HuH-7 (cell line): ENCODE data around the gene MKRN2.
"Not testable (repeated sequence)": the region's sequence is repeated elsewhere in the genome, so short reads cannot be mapped to it uniquely, and the experiment has no call there.

ENCODE experiments used
- DNase-seq: peaks from one replicate; pipeline ENCODE4 v3.0.0; 2011; ENCODE audit warnings: low spot score

MKRN2 gene

DNA sequence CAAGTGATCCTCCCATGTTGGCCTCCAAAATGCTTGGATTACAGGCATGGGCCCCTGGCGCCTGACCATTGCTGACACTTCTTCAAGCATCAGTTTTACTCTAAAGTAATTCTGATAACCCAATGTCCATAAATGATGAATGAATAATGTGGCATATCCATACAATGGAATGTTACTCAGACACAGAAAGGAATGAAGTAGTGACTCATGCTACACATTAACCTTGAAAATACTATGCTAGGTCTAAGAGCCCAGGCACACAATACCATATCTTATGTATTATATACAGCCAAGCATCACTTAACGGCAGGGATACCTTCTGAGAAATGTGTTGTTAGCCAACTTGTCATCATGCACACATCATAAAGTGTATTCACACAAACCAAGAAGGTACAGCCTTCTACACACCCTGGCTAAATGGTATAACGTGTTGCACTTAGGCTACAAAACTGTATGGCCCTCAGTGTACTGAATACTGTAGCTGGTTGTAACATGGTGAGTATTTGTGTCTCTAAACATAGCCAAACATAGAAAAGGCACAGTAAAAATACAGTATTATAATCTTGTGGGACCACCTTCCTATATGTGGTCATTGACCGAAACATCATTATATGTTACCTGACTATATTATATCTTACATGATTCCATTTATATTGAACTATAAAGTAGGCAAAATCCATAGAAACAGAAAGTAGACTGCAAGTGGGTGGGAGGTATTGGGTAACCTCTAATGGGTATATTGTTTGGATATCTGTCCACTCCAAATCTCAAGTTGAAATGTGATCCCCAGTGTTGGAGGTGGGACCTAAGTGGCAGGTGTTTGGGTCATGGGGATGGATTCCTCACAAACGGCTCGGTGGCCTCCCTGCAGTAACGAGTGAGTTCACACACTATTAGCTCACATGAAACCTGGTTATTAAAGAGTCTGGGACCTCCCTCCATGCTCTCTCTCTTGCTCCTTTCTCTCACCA lies 31.4 kb downstream of the MKRN2 start:
- DNase-seq = no peak

DNA sequence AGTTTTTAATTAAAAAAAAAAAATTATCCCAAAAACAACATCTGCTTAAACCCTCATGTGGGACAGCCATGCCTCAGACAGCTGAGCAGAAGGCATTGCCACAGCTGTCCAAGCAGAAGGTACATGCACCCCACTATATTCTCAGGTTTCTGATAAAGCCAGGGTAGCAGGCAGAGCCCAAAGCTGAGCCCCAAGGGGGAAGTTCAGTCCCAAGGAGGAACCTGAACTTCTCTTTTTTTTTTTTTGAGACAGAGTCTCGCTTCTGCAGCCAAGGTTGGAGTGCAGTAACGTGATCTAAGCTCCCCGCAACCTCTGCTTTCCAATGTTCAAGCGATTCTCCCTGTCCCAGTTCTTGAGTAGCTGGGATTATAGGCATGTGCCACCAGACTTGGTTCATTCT lies 33.2 kb downstream of the MKRN2 start:
- DNase-seq = no peak

DNA sequence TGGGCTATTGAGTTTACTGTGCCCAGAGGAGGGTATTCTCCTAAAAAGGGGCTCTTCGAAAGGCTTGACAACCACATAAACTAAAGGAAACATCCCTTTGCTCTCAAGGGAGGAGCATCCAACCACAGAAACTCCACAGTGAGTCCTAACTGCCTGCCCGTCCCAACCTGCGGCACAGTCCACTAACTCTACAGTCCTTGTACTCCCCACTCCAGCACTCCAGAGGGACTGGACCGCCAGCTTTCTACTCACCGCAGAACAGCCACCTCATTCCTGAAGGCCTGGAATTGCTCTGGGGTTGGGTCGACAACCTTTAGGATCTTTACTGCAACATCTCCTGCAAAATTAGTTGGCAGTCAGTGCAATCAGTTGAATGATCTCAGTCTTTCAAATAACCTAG lies 34.6 kb downstream of the MKRN2 start:
- no peak for DNase-seq

DNA sequence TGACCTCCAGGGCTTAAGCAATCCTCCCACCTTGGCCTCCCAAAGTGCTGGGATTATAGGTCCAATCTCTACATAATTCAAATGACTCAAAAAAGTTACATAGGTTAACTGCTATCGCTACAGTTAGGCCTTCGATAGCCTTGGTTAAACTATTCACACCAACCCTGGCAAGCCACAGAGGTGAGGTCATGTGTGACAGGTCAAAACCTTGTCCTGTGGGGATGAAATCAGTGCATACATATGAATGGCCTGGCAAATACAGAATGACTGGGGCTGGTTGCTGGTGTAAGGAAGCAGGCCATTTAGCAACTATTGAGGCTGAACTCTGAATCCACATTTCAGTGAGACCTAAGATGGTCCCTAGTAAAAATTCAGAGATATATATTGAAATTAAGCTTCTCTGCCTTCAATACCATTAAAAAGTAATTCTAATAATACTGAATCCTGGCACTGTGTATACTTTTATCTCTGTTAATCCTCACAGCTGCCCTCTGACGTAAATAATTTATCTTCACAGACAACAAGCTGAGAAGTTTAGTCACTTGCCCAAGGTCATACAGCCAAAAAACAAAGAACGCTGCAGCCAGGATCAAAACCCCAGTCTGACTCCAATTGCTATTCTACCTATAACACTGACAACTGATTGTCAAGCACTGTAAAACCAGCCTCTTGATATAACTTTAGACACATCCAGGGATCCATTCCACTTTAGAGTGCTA lies 35.3 kb downstream of the MKRN2 start:
- DNase-seq = no peak

DNA sequence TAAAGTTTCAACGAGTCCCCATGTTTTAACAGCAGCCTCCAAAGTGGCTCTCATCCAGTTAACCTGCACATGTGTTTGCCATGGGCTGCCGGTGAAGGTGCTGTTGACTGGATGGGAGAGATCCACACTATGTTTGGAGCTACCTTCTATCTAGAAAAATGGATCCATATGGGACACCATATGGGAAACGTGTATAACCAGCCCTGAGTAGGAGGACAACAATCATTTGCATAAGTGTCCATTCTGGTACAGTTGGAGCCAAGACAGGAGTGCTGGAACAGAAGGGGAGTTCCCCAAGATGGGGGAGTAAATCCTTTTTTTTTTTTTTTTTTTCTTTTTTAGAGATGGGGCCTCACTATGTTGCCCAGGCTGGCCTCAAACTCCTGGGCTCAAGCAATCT lies 36.6 kb downstream of the MKRN2 start:
- DNase-seq = no peak

DNA sequence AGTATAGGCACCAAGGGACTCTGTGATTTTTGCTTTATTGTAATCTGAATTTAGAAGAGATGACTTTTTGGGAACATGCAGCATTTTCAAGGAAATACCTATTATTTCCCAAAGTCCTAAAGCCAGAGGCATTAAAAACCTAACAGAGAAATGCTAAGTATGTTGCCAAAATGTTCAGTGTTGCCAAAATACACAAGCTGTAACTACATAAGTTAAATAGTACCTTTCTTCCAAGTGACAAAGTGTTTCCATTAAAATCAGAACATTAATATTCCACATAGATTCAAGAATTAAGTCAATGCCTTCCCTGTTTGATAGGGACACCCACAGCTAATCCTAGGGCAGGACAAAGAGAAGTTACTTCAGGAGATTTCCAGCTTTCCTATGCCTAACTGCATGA lies 42.0 kb downstream of the MKRN2 start:
- no peak for DNase-seq

DNA sequence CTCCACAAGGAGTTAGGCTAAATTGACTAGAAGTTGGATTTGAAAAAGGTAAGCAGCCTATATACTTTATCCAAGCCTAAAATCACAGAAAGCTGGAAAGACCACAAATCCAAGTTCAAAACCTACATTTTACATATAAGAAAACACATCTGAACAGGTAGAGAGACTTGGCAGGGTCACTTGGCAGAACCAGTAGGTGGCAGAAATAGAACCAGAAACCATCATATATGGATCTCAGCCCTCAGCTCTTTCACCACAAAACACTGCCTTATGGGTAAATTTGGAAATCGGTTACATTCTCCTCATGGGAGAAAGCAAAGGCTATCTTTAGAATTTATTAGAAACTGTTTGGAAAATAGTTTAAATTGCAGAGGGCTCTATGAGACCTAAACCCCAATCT lies 44.2 kb downstream of the MKRN2 start:
- DNase-seq = peak; percentile 37

DNA sequence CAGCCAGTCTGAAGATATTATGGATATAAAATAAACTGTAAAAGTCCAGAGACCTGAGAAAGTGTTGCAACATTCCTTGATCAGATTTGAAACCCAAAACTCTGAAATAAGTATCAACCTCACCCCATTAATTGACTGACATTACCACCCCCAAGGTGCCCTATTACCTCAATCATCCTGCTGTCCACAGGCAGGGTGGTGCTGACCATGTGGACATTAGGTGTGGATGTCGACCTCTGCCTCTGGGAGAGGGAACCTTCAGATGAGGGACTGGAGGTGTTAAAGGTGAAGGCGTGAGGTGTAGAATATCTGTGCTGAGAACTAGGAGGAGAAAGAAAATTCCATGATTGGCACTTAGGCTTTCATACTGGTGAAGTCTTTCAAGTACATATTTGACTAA lies 47.1 kb downstream of the MKRN2 start:
- DNase-seq = no peak

DNA sequence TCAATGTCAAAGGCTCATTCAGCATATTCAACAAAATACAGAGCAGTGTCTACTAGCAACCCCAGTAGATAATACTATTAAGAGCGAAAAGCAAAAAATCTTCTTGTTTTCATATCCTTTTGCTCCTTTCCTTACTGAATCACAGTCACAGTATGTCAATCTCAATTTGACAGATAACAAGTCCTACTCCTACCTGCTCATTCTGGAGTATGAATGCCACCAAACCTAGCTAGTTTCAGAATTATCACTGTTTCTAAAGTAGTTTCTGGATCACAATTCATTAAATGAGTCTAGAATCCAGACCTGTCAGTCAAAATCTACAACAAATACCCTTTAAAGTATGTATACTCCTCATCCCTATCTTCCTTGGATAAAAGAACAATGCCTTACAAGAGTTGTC lies 51.5 kb downstream of the MKRN2 start:
- DNase-seq = no peak

DNA sequence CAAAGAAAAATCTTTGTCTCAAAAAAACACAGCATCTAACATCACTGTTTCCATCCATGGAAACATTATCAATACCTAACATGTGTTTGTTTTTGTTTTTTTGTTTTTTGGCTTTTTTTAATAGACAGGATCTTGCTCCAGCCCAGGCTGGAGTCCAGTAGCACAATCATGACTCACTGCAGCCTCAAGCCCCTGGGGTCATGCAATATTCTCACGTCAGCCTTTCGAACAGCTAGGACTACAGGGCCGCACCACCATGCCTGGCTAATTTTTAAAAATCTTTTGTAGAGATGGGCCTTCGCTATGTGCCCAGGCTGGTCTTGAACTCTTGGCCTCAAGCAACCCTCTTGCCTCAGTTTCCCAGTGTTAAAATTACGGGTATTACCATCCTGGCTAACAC lies 54.2 kb downstream of the MKRN2 start:
- DNase-seq = no peak

DNA sequence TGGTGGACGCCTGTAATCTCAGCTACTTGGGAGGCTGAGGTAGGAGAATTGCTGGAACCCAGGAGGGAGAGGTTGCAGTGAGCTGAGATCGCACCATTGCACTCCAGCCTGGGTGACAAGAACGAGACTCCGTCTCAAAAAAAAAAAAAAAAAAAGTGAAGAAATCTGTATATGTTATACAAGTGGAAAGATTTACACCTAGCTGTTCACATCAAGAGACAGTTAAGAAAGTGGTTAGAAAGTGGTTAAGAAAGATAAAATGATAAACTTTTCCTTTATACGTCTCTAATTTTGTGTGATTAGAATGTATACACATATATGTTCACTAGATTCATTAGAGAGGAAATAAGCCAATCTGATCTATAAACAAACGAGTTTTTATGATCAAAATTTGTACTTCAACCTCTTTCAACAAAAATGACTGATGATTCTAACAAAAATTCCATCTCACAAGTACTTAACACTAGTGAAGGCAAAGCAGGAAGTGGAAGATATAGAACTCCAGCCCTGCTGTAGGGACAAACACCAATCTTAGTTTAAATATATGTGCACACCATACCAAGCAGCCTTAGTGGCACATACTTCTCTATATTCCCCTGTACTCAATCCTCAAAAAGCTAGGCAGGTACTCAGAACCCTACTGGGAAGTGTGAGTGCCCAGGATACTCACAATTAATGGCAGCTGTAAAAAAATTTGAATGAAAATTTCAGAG lies 55.8 kb downstream of the MKRN2 start:
- no peak for DNase-seq

DNA sequence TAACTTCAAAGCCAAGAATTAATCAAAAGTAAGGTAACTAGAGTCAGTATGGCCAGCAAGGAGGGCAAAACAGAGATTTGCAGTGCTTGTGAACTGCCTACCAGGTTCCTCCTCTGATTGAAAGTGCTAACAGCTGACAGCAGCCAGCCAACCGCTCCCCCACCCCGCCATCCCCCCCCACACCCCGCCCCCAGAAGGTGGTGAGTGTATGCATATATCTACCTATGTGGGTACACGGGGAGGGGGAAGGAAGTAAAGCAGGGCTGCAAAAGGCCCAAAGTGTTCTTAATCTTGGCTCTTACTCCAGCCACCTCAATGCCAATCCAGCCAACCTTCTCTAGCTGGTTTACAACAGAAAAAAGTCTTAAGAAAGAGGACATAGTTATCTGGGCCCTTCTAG lies 56.4 kb downstream of the MKRN2 start:
- DNase-seq = no peak

DNA sequence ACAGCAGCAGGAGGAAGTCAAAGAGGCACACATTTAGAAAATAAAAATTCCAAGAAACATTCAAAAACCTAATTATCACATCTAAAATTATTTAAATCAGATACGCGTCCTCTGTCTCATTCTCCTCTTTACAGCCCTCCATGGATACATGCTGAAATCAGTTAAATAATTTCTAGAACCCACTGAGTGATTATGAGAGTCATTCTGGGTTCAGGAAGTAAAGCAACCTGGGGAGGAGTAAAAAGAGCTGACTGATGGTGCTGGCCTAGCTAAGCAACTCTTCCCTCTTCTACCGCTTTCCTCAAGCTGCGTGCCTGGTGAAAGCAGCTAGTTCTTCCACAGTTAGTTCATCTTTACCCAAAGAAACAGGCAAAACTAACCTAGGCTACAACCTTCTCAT lies 58.4 kb downstream of the MKRN2 start:
- no peak for DNase-seq

DNA sequence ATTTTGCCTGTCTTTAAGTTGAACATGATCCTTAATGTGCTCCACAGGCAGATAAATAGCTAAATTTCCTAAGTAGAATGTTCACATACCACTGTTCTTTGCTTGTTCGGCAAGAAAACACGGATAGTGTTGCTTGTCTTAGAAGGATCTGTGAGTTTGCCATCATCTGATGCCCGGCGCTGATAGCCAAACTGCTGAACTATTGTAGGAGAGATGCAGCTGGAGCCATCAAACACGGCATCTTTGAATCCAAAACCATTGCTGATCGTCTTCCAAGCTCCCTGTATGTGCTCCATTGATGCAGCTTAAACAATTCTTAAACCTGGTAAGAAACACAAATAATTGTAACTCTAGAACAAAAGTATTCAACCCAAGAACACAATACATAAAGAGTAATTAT lies 61.5 kb downstream of the MKRN2 start:
- no peak for DNase-seq

DNA sequence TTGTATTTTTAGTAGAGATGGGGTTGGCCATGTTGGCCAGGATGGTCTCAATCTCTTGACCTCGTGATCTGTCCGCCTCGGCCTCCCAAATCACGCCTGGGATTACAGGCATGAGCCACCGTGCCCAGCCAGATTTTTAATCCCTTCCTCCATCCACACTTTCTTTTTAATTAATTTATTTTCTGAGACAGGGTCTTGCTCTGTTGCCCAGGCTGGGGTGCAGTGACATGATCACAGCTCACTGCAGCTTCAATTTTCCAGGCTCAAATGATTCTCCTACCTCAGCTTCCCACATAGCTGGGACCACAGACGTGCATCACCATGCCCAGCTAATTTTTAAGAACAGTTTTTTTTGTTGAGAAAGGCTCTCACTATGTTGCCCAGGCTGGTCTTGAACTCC lies 63.4 kb downstream of the MKRN2 start:
- no peak for DNase-seq

DNA sequence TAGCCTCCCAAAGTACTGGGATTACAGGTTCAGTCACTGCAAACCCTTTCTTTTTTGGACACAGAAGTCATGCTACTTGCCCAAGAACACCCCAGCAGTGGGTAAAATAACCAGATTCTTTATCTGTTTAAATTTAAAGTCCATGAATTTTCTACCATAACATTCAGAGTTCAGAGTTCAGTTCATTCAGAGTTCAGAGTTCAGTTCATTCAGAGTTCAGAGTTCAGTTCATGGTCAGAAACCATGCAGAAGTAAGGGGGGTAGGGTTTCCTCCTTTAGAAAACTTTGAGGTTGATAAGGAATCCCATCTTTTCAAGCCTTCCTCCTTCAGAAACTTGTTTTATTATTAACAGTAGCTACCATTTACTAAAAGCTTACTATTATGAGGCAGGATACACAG lies 63.8 kb downstream of the MKRN2 start:
- no peak for DNase-seq

DNA sequence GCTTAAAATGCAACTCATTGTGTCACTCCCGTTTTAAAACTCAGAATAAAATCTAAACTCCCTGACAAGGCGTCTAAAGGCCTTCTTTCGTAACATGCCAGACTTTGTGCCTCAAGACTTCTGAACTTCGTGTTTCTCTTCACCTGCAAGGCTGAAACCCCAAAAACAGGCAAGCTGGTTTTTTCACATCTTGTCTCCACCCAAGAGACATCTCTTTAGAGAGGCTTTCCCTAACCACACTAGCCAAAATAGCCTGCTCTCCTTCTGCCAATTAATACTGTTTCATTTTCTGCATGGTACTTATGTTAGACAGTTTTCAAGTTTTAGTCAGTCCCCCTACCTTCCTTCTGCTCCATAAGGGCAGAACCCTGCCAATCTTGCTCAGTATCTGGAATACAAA lies 65.4 kb downstream of the MKRN2 start:
- DNase-seq = no peak

DNA sequence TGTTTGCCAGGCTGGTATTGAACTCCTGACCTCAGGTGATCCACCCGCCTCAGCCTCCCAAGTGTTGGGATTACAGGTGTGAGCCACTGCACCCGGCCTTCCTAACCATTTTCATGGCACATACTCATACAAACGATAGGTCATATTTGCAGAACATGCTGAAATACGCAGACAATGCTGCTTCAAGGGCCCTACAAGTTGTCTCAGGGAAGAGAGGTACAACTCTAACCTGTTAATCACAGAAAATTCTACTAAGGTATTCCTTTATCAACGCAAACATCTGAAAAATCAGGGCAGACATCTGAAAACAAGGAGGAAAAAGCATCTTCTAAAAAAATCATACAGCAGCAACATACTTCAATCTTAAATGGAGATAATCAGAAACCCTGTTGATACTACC lies 67.2 kb downstream of the MKRN2 start:
- no peak for DNase-seq

DNA sequence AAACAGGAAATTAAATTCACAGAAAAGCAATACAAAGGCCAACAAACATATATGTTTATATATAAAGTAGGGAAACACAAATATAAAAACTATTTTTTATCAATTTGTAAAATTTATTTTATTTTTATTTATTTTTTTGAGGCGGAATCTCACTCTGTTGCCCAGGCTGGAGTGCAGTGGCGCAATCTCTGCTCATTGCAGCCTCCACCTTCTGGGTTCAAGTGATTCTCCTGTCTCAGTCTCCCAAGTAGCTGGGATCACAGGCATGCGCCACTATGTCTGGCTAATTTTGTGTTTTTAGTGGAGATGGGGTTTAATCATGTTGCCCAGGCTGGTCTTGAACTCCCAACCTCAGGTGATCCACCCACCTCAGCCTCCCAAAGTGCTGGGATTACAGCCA lies 68.1 kb downstream of the MKRN2 start:
- DNase-seq = not testable (repeated sequence)

DNA sequence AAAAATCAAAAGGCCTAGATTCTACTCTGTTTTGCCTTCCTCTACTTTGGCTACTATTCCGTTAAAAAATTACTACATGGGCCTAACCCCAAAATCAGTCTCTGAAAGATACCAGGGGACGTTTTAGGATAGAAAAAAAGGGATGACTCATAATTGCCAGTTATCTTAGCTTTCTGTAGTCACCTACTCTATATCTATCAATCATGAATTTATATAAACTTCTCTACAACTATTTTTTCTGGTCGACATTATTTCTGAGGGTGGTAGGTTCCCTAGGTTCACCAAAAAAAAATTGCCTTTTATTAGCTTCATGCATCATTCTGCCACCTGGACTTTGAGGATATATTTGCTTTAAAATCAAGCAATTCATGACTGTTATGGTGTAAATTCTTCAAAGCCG lies 70.5 kb downstream of the MKRN2 start:
- DNase-seq = no peak

DNA sequence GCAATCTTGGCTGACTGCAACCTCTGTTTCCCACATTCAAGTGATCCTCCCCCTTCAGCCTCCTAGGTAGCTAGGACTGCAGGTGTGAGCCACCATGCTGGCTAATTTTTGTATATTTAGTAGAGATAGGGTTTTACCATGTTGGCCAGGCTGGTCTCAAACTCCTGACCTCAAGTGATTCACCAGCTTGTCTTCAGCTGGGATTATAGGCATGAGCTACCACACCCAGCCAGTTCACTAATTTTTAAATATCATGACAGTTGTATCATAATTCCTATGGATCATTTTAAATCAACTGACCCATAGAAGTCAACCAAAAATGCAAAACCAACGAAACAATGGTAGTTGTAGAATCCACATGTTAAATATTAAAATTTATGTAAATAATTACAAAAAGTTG lies 71.9 kb downstream of the MKRN2 start:
- DNase-seq = no peak

DNA sequence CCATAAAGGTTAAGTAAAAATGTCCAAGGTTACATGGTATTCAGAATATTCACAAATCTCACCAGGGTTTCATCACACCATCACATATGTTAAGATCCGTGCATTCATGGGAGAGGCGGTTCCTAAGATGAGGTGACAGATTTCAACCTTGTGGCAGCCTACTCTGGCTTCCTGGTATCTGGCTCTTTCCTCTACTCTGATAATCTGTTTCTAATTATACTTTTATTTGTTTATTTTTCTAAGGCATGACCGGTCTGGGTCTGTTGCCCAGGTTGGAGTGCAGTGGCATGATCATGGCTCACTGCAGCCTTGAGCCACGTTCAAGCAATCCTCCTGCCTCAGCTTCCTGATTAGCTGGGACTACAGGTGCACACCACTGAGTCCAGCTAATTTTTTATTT lies 72.7 kb downstream of the MKRN2 start:
- DNase-seq = no peak

DNA sequence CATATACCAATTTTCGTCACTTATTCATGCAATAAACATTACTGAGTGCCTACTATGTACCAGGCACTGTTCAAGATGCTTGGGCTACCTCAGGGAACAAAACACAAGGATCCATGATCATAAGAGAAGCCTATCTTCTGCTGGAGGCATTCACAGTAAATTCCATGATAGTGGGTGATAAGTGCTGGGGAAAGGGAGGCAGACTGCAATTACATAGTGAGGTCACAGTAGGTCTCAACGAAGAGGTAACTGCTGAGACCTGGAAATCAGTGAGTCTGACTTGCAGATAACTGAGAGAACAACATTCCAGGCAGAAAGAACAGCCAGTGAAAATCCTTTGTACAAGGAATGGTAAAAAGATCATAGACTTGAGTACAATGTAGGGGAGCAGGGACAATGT lies 73.4 kb downstream of the MKRN2 start:
- no peak for DNase-seq
